ENCODE data around the gene SSUH2. TPM values are rescaled to one million over a fixed set of nuclear protein-coding genes. Genes with fewer than 3 reads are reported as not detected.

SSUH2 gene
- total and polyA plus RNA-seq, 2 of the 13 experiments (the other 11 are each of a cell fraction or from before 2014, with no cell fraction given): 38.1 to 136 TPM

- TF ChIP-seq ZNF558 (CRISPR knock-in tag; IDR thresholded peaks at IDR 0.05; ENCODE audit: borderline replicate concordance) (no peak), MEF2D (CRISPR knock-in tag; IDR thresholded peaks at IDR 0.05) (0 out of 2 replicates have a peak, but pooled peaks have one; percentile 4), ZNF615 (CRISPR knock-in tag; IDR thresholded peaks at IDR 0.05; ENCODE audit: borderline replicate concordance) (no peak), ZNF781 (CRISPR knock-in tag; IDR thresholded peaks at IDR 0.05; ENCODE audit: borderline replicate concordance, not compliant biosample characterization) (peak; percentile 22), ZNF136 (CRISPR knock-in tag; IDR thresholded peaks at IDR 0.05; ENCODE audit: low read depth) (no peak), ZNF33A (CRISPR knock-in tag; IDR thresholded peaks at IDR 0.05; ENCODE audit: borderline replicate concordance) (no peak), ZNF382 (CRISPR knock-in tag; IDR thresholded peaks at IDR 0.05; ENCODE audit: borderline replicate concordance) (no peak), ZNF318 (CRISPR knock-in tag; IDR thresholded peaks at IDR 0.05) (no peak), HOXD1 (CRISPR knock-in tag; IDR thresholded peaks at IDR 0.05) (no peak), MEIS1 (CRISPR knock-in tag; IDR thresholded peaks at IDR 0.05; ENCODE audit: borderline replicate concordance) (0 out of 2 replicates have a peak, but pooled peaks have one; percentile 19), SMARCC2 (IDR thresholded peaks at IDR 0.05) (no peak), TCF7 (IDR thresholded peaks at IDR 0.05; ENCODE audit: low read depth) (0 out of 2 replicates have a peak, but pooled peaks have one; percentile 13)
- TF ChIP-seq, protein P1, sequence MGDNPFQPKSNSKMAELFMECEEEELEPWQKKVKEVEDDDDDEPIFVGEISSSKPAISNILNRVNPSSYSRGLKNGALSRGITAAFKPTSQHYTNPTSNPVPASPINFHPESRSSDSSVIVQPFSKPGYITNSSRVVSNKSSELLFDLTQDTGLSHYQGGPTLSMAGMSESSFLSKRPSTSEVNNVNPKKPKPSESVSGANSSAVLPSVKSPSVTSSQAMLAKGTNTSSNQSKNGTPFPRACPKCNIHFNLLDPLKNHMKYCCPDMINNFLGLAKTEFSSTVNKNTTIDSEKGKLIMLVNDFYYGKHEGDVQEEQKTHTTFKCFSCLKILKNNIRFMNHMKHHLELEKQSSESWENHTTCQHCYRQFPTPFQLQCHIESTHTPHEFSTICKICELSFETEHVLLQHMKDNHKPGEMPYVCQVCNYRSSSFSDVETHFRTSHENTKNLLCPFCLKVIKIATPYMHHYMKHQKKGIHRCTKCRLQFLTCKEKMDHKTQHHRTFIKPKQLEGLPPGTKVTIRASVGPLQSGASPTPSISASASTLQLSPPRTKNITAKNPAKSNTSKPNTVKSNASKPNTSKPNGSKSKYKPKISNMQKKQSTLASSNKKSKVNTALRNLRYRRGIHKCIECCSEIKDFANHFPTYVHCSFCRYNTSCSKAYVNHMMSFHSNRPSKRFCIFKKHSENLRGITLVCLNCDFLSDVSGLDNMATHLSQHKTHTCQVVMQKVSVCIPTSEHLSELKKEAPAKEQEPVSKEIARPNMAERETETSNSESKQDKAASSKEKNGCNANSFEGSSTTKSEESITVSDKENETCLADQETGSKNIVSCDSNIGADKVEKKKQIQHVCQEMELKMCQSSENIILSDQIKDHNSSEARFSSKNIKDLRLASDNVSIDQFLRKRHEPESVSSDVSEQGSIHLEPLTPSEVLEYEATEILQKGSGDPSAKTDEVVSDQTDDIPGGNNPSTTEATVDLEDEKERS (CRISPR knock-in tag; IDR thresholded peaks at IDR 0.05): no peak
These were observed 6.2 kb upstream of the SSUH2 start (continued) for GRCh38 chr3:8650583-8651416.

Data from HepG2 (cell line).